ENCODE measurements around the gene CABS1. TPM values are rescaled to one million over a fixed set of nuclear protein-coding genes. Genes with fewer than 3 reads are reported as not detected.
A peak's percentile ranks its signal among the peaks of the same experiment; 100 is the strongest.

CABS1 gene
- total and polyA plus RNA-seq, 10 of the 15 experiments (the other 5 are each of a cell fraction or from before 2014, with no cell fraction given), result not detected

GRCh38 chr4:70326052-70326451 is 8.7 kb upstream of the CABS1 start:
- no peaks in the 10 kb centered on the region for H3K27me3 ChIP-seq (replicated peaks in 1 of 2; ENCODE audit: control insufficient read depth in 2 of 2, insufficient read depth in 2 of 2, low read length in 1 of 2)
- POLR2A ChIA-PET, result no interaction called here
- no peak overlapping the region for H3K4me2 ChIP-seq (ENCODE audit: control insufficient read depth, insufficient read depth)
- H3K9ac ChIP-seq (ENCODE audit: control insufficient read depth, insufficient read depth, low read length), result no peak overlapping the region
- RAD21 ChIA-PET (ENCODE audit: unreplicated experiment), result no interaction called here
- SMC1A ChIA-PET (ENCODE audit: uncharacterized antibody, unreplicated experiment), result interaction anchor here (0.7 to 1.9 kb wide), 3 partner anchors 9 to 88 kb away, joined by 3 to 6 read pairs (median 4); no protein-coding TSS in a partner anchor
- no peaks in the 10 kb centered on the region for H3K4me1 ChIP-seq (ENCODE audit: control insufficient read depth, insufficient read depth, low read length)
- no peak overlapping the region for H3K4me3 ChIP-seq
- no peak for TF ChIP-seq SMAD5 (IDR thresholded peaks at IDR 0.05; ENCODE audit: low read depth)
- TF ChIP-seq IRF3 (IDR thresholded peaks at IDR 0.05), result no peak
- TF ChIP-seq ATF7 (IDR thresholded peaks at IDR 0.05; ENCODE audit: low read depth), result 0 out of 2 replicates have a peak, but pooled peaks have one; percentile 15
- no peak for TF ChIP-seq HDAC2 (IDR thresholded peaks at IDR 0.05)
- TF ChIP-seq CREB1 (IDR thresholded peaks at IDR 0.05; ENCODE audit: low read depth), result no peak
- no peak for TF ChIP-seq POLR2AphosphoS5 (IDR thresholded peaks at IDR 0.05; ENCODE audit: low read length)
- no peak for DNase-seq (ENCODE audit: low read depth, low spot score)
- intact Hi-C loops (cut with micrococcal nuclease; ENCODE audit: unreplicated experiment), result no loop called here
- CTCF ChIA-PET, result interaction anchor here (0.9 to 1.0 kb wide), 2 partner anchors 11 to 15 kb away, joined by 3 read pairs; no protein-coding TSS in a partner anchor
- in situ Hi-C loops (cut with MboI), result loop anchor here (10.0 kb wide), 1 partner anchor 169 kb away; no protein-coding TSS in a partner anchor
- no peak for FAIRE-seq
- H4K20me1 ChIP-seq (ENCODE audit: control insufficient read depth, insufficient read depth), result no peaks in the 10 kb centered on the region
- H3K36me3 ChIP-seq (ENCODE audit: control insufficient read depth in 2 of 2, insufficient read depth in 2 of 2, low read length in 1 of 2), result no peaks in the 10 kb centered on the region
- ATAC-seq, result no peak
- no peaks in the 10 kb centered on the region for H3K9me3 ChIP-seq (replicated peaks; ENCODE audit: control insufficient read depth, insufficient read depth, low read length)
- no peak overlapping the region for H2AFZ ChIP-seq (ENCODE audit: control insufficient read depth, low read depth, low read length)
- no TSS peak for BruUV-seq (replicated peaks)
- no peaks in the 10 kb centered on the region for H3K79me2 ChIP-seq (ENCODE audit: control insufficient read depth, insufficient read depth, low read length)
- 13% methylated on average over 2 of the region's 2 CpGs for WGBS (ENCODE audit: insufficient coverage, insufficient replicate concordance, low lambda C conversion rate, missing lambda C conversion rate)
- H3K27ac ChIP-seq (ENCODE audit: control insufficient read depth, insufficient read depth), result no peak overlapping the region

GRCh38 chr4:70336043-70336442 is 1.3 kb downstream of the CABS1 start:
- no TSS peak for BruUV-seq (replicated peaks)
- Histone ChIP-seq H3K27ac (ENCODE audit: control insufficient read depth, insufficient read depth) (no peak overlapping the region), H3K4me2 (ENCODE audit: control insufficient read depth, insufficient read depth) (no peak overlapping the region), H4K20me1 (ENCODE audit: control insufficient read depth, insufficient read depth) (no peaks in the 10 kb centered on the region), H2AFZ (ENCODE audit: control insufficient read depth, low read depth, low read length) (no peak overlapping the region), H3K36me3 (ENCODE audit: control insufficient read depth in 2 of 2, insufficient read depth in 2 of 2, low read length in 1 of 2) (no peaks in the 10 kb centered on the region), H3K4me1 (ENCODE audit: control insufficient read depth, insufficient read depth, low read length) (no peaks in the 10 kb centered on the region), H3K79me2 (ENCODE audit: control insufficient read depth, insufficient read depth, low read length) (no peaks in the 10 kb centered on the region), H3K9ac (ENCODE audit: control insufficient read depth, insufficient read depth, low read length) (no peak overlapping the region), H3K27me3 (replicated peaks in 1 of 2; ENCODE audit: control insufficient read depth in 2 of 2, insufficient read depth in 2 of 2, low read length in 1 of 2) (no peaks in the 10 kb centered on the region), H3K4me3 (no peak overlapping the region), H3K9me3 (replicated peaks; ENCODE audit: control insufficient read depth, insufficient read depth, low read length) (no peaks in the 10 kb centered on the region)
- SMC1A ChIA-PET (ENCODE audit: uncharacterized antibody, unreplicated experiment), result no interaction called here
- intact Hi-C loops (cut with micrococcal nuclease; ENCODE audit: unreplicated experiment) (no loop called here), in situ Hi-C loops (cut with MboI) (no loop called here)
- 27% methylated on average over 5 of the region's 5 CpGs for WGBS (ENCODE audit: insufficient coverage, insufficient replicate concordance, low lambda C conversion rate, missing lambda C conversion rate)
- FAIRE-seq, result no peak
- CTCF ChIA-PET, result no interaction called here
- no peak for DNase-seq (ENCODE audit: low read depth, low spot score)
- RAD21 ChIA-PET (ENCODE audit: unreplicated experiment), result no interaction called here
- no peak for ATAC-seq
- POLR2A ChIA-PET, result no interaction called here
- no peak for TF ChIP-seq SUZ12 (IDR thresholded peaks at IDR 0.05; ENCODE audit: unreplicated experiment)
- TF ChIP-seq ZSCAN29 (IDR thresholded peaks at IDR 0.05), result no peak
- TF ChIP-seq CUX1 (IDR thresholded peaks at IDR 0.05; ENCODE audit: insufficient replicate concordance, low read depth, low read length), result no peak
- TF ChIP-seq BHLHE40 (IDR thresholded peaks at IDR 0.05; ENCODE audit: borderline replicate concordance in 1 of 2, low read depth in 2 of 2, low read length in 1 of 2), result no peak
- TF ChIP-seq USF2 (IDR thresholded peaks at IDR 0.05; ENCODE audit: borderline replicate concordance, low read depth, low read length), result no peak
- TF ChIP-seq TARDBP (IDR thresholded peaks at IDR 0.05; ENCODE audit: borderline replicate concordance), result no peak
